Activated CD8-positive, alpha-beta memory T cell treated with anti-CD3 and anti-CD28 coated beads for 24 hours (primary cell): Measurements from ENCODE around the gene TRIM29.
"Not testable (repeated sequence)": the region's sequence is repeated elsewhere in the genome, so short reads cannot be mapped to it uniquely, and the experiment has no call there.

Experiments
- DNase-seq: peaks from one replicate; pipeline ENCODE4 v3.0.0-alpha.2; 2020

TRIM29 gene

GRCh38 chr11:120137611-120138521, at the start of gene TRIM29:
TRIM29 (minus strand) TSS chr11:120138113; CDS start chr11:120138031, 82 bp downstream.
- DNase-seq = peak; percentile 44

DNA sequence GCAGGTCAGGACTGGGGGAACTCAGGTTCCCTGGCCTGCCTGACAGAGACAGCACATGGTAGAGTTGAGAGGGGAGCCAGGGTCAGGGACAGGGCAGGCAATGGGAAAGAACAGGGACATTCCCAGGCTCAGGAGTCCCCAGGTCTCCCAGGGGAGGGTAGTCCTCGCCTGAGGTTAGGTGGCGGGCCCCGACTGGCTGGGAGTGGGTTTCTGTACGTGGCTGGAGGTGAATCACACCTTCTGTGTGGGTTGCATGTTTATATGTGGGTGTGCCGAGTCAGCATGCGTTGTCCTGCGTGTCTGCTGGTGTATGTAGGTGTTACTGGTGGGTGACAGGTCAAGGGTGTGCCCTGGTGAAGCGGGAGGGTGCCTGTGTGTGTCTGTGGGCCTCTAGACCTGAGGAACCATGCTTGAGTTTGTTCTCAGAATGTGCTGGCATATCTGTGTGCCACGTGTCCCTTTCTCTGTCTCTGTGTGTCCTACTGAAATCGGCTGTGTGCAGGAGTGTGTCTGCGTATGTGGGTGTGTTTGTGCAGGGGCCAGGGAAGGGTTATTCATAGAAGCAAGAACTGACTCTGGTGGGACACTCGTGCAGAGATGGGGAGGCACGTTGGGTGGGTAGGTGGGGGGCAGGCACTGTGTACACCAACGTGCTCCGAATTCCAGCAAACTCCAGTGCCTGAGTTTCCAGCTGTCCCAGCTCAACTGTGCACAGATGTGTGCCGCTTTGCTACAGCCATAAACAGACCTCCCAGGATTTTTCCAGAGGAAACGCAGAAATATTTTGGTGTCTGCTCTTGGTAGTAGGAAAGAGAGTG, 49.1 kb upstream of the TRIM29 start:
- DNase-seq = no peak

DNA sequence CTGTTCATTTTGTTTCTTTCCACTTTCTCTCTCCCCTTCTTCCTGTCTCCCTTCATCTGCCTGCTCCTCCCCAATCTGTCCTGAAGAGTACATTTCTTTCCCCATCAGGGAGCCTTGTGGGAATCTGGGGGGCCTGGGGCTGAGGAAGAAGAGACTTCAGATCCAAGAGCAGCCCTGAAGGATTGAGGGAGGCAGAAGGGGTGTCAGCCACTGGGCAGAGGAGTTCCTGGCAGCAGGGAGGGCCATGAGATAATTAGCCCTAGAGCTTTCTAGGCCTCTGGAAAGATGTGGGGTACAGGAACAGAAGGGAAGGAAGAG, 48.5 kb upstream of the TRIM29 start:
- DNase-seq = peak; percentile 51

DNA sequence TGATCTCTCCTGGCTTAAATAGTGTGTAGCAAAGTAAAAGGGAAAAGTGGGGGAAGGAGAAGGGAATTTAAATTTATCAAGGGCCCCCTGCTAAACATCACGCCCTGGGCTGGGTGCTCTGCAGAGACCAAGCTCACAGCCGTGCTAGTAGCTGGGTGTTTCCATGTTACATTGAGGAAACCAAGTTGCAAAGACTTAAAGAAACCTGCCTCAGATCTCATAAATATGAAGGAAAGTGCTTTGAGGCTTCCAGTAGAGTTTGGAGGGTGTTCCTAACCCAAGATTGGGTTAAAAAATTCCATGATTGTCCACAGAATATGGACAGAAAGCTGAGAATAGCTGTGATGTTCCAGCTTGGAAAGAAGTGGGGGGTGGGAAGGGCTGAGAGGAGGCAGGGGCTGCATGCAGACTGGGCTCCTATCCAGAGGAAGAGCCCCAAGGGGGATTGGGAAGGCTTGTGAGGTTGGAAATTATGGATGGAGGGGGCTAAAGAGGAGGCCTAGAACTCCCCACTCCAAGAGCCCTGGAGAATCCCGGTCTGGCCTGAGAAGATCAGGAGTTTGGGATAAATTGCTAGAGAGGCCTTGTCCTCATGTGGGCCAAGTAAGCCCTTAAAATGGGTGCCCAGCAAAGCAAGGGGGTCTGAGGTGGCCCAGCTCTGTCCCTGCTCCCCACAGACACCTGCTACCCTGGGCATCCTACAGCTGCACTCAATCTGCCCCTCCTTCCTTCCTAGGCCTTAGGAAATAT, 48.0 kb upstream of the TRIM29 start:
- peak; percentile 11 for DNase-seq

GRCh38 chr11:120184946-120185705, 47.2 kb upstream of the TRIM29 start:
- peak; percentile 44 for DNase-seq

- DNase-seq = peak; percentile 11
Measured at GRCh38 chr11:120184371-120184945, 46.5 kb upstream of the TRIM29 start.

- DNase-seq = peak; percentile 41
Measured at GRCh38 chr11:120183701-120184141, 45.8 kb upstream of the TRIM29 start.

GRCh38 chr11:120182790-120183491, 45.0 kb upstream of the TRIM29 start:
- peak; percentile 42 for DNase-seq

GRCh38 chr11:120182372-120182771, 44.5 kb upstream of the TRIM29 start:
- no peak for DNase-seq

GRCh38 chr11:120181376-120181975, 43.6 kb upstream of the TRIM29 start:
- DNase-seq = peak; percentile 37

- DNase-seq = peak; percentile 35
Measured at GRCh38 chr11:120180551-120181232, 42.8 kb upstream of the TRIM29 start.

- DNase-seq = not testable (repeated sequence)
Measured at GRCh38 chr11:120180063-120180462, 42.1 kb upstream of the TRIM29 start.

DNA sequence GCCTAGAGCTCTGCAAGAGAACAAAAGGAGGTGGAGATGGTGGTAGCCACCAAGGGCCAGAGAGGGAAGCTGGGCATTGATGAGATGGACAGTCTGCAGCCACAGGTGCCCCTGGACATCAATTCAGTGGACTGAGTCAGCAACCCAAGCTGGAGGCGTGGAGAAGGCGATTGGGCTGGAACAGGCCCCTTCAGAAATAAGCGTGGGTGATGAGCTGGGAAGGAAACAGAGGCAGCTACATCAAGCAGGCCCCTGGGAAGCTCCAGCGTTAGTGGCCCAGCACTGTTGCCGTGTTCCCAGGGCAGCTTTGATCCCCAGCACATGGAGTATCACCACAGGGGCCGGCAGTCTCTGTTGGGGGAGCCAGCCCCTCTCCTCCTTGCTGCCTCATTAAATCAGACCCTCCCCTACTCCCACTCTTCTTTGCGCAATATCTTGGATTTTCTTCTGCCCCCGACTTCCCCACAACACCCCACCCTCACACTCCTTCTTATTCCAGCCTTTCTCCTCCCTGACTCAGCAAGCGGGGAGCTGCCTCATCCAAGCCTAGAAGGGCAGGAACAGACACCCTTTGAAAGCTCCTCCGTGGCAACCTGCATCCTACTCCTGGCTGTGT, 41.3 kb upstream of the TRIM29 start:
- peak; percentile 24 for DNase-seq

- DNase-seq = peak; percentile 35
Measured at GRCh38 chr11:120178561-120179056, 40.7 kb upstream of the TRIM29 start.

GRCh38 chr11:120174866-120175265, 37.0 kb upstream of the TRIM29 start:
- DNase-seq = no peak

GRCh38 chr11:120173807-120174206, 35.9 kb upstream of the TRIM29 start:
- DNase-seq = no peak

- DNase-seq = no peak
Measured at GRCh38 chr11:120173019-120173705, 35.2 kb upstream of the TRIM29 start.

DNA sequence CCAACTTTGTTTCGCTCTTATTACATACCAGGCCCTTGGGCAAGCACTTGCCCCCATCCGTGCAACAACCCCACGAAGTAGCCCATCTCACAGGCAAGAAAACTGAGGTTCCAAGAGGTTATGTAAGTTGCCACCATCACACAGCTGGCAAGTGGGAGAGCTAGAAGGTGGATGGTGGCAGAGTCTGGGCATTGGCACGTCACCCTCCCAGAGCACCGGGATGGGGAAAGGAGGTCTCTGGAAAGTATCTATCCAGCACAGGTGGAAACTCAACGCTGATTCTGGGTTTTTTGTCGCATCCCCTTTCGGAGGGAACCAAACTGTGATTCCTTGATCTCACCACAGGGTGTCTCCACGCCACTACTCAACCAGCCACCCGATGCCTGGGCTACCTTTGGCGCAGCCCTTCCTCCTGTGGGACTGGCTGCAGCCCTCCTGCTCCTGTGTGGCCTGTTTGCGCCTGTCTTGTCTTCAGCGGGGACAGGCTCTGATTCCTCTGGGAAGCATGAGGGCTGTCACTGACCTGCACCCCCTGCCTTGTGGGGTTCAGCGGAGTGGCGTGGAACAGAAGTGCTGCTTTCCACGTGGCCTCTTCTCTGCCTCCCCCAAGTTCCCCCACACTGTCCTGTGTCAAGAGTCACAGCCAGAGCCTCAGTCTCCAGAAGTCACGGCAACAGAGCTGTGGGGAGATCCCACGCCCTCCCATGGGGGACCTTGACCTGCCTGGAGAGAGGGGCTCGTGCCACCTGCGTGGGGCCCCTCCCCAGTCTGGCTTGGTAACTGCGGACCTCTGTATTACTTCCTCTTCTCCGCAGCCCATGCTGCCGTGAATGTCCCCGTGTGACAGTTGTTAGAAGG, 34.4 kb upstream of the TRIM29 start:
- peak; percentile 74 for DNase-seq
